Astrocyte (in vitro differentiated cells and primary cell): Measurements from ENCODE around the gene CPNE2. TPM values are rescaled to one million over a fixed set of nuclear protein-coding genes. Genes with fewer than 3 reads are reported as not detected.

Experiments
- DNase-seq: peaks from one replicate; pipeline ENCODE4 v3.0.0-alpha.2; 2010; ENCODE audit warnings: low read depth
- FAIRE-seq: peaks from 2 replicates; lab custom pipeline; 2011; peaks lifted over from hg19 to GRCh38; lab: Jason Lieb, UNC
- H2AFZ ChIP-seq: 2 replicates; pipeline ENCODE4 v1.6.0; 2012; ENCODE audit warnings: low read depth, low read length, inconsistent platforms
- H3K27ac ChIP-seq: 2 replicates; pipeline ENCODE4 v1.5.1; 2011; ENCODE audit warnings: low read depth, low read length, inconsistent platforms
- H3K27me3 ChIP-seq: 2 replicates; pipeline ENCODE4 v1.6.0; 2011; ENCODE audit warnings: low read length, inconsistent platforms; ENCODE audit not compliant: insufficient read depth
- H3K36me3 ChIP-seq: 2 replicates; pipeline ENCODE4 v1.5.1; 2011; ENCODE audit warnings: low read length, inconsistent platforms; ENCODE audit not compliant: insufficient read depth
- H3K4me1 ChIP-seq: 2 replicates; pipeline ENCODE4 v1.5.1; 2011; ENCODE audit warnings: low read length, inconsistent platforms; ENCODE audit not compliant: insufficient read depth
- H3K4me2 ChIP-seq: 2 replicates; pipeline ENCODE4 v1.6.0; 2012; ENCODE audit warnings: low read length, inconsistent platforms
- H3K4me3 ChIP-seq: 2 replicates; pipeline ENCODE4 v1.5.1; 2011; ENCODE audit warnings: low read depth, mild to moderate bottlenecking, low read length, inconsistent platforms; ENCODE audit not compliant: insufficient read depth
- H3K79me2 ChIP-seq: 2 replicates; pipeline ENCODE4 v1.6.0; 2012; ENCODE audit warnings: mild to moderate bottlenecking, low read length, inconsistent platforms; ENCODE audit not compliant: insufficient read depth
- H3K9ac ChIP-seq: 2 replicates; pipeline ENCODE4 v1.6.0; 2012; ENCODE audit warnings: mild to moderate bottlenecking, low read length, inconsistent platforms
- H3K9me3 ChIP-seq: 2 replicates; pipeline ENCODE4 v1.5.1; 2012; ENCODE audit warnings: low read depth, mild to moderate bottlenecking, low read length, inconsistent platforms; ENCODE audit not compliant: insufficient read depth
- H4K20me1 ChIP-seq: 2 replicates; pipeline ENCODE4 v1.6.0; 2012; ENCODE audit warnings: low read length, inconsistent platforms; ENCODE audit not compliant: insufficient read depth
- H3K27ac Mint-ChIP-seq: one replicate; pipeline ENCODE4 v1.8.0; 2021; ENCODE audit warnings: mild to moderate bottlenecking, mixed read lengths; ENCODE audit not compliant: unreplicated experiment
- H3K27me3 Mint-ChIP-seq: one replicate; pipeline ENCODE4 v1.8.0; 2021; ENCODE audit warnings: low read depth, mixed read lengths; ENCODE audit not compliant: unreplicated experiment
- H3K36me3 Mint-ChIP-seq: one replicate; pipeline ENCODE4 v1.8.0; 2021; ENCODE audit warnings: low read depth, mixed read lengths; ENCODE audit not compliant: unreplicated experiment
- H3K4me1 Mint-ChIP-seq: one replicate; pipeline ENCODE4 v1.8.0; 2021; ENCODE audit warnings: low read depth, mixed read lengths; ENCODE audit not compliant: unreplicated experiment
- H3K4me3 Mint-ChIP-seq: one replicate; pipeline ENCODE4 v1.8.0; 2021; ENCODE audit warnings: mild to moderate bottlenecking, moderate library complexity, mixed read lengths; ENCODE audit not compliant: unreplicated experiment
- H3K9me3 Mint-ChIP-seq: one replicate; pipeline ENCODE4 v1.8.0; 2021; ENCODE audit warnings: mild to moderate bottlenecking, mixed read lengths; ENCODE audit not compliant: unreplicated experiment
- EZH2 ChIP-seq: IDR thresholded peaks from 2 replicates; pipeline ENCODE4 v1.6.1; 2012; ENCODE audit warnings: mild to moderate bottlenecking, low read length, inconsistent platforms; ENCODE audit not compliant: insufficient read depth
- total RNA-seq: library from RNA; stranded (reverse); gene quantifications from 2 replicates; pipeline ENCODE4 v1.2.1, GENCODE V29; 2021
- TF ChIP-seq, protein P1 (sequence below): IDR thresholded peaks from 2 replicates; pipeline ENCODE4 v1.5.1; 2011; ENCODE audit warnings: low read depth, mild to moderate bottlenecking, inconsistent platforms, low read length, moderate library complexity; ENCODE audit not compliant: insufficient read depth

CPNE2 gene
- total RNA-seq, 1 donor from 2014 or later = 19.3 TPM

DNA sequence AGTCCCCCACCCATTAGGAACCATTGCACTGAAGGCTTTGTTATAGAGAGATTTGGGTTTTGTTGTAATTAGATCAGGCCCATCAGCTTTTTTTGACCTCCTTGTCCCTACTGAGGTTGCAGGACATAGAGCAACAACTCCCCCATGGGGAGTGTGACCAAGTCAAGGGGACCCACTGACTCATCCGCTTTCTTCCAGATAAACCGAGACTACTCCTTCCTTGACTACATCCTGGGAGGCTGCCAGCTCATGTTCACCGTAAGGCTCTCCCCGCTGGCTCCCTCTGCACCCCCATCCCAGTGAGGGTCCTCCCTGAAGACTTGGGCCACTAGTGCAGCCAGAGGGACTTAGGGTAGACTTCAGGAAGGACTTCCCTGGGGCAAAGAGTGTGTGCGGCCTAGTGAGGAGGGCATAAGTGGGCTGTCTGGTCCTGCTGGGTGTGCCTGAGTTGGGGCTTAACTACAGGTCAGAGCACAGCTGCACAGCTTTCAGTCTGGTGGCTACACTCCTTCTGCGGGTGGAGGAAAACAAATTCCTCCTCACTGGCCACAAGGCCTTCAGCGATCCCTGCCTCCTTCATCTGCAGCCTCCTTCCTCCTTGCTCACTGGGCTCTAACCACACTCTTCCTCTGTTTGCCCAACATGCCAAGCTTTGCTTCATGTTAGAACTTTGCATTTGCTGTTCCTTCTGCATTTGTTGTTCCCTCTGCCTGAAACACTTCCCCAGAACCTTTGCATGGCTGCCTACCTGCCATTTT is 31.0 kb downstream of the CPNE2 start:
- Histone ChIP-seq H3K4me3 (no peak overlapping the region), H3K27ac (no peak overlapping the region), H4K20me1 (no peaks in the 10 kb centered on the region), H3K79me2 (no peaks in the 10 kb centered on the region), H2AFZ (no peak overlapping the region), H3K9me3 (no peaks in the 10 kb centered on the region), H3K27me3 (no peaks in the 10 kb centered on the region), H3K4me1 (no peaks in the 10 kb centered on the region), H3K4me2 (no peak overlapping the region), H3K36me3 (peaks cover 2% of the 10 kb centered on the region), H3K9ac (no peak overlapping the region)
- Mint-ChIP-seq H3K9me3 (no peaks in the 10 kb centered on the region), H3K4me1 (peaks cover 6% of the 10 kb centered on the region), H3K4me3 (no peak overlapping the region), H3K36me3 (peaks cover 10% of the 10 kb centered on the region), H3K27me3 (no peaks in the 10 kb centered on the region), H3K27ac (no peak overlapping the region)
- FAIRE-seq (no peak), DNase-seq (no peak)
- TF ChIP-seq, protein P1, sequence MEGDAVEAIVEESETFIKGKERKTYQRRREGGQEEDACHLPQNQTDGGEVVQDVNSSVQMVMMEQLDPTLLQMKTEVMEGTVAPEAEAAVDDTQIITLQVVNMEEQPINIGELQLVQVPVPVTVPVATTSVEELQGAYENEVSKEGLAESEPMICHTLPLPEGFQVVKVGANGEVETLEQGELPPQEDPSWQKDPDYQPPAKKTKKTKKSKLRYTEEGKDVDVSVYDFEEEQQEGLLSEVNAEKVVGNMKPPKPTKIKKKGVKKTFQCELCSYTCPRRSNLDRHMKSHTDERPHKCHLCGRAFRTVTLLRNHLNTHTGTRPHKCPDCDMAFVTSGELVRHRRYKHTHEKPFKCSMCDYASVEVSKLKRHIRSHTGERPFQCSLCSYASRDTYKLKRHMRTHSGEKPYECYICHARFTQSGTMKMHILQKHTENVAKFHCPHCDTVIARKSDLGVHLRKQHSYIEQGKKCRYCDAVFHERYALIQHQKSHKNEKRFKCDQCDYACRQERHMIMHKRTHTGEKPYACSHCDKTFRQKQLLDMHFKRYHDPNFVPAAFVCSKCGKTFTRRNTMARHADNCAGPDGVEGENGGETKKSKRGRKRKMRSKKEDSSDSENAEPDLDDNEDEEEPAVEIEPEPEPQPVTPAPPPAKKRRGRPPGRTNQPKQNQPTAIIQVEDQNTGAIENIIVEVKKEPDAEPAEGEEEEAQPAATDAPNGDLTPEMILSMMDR = no peak
- TF ChIP-seq EZH2 = no peak

DNA sequence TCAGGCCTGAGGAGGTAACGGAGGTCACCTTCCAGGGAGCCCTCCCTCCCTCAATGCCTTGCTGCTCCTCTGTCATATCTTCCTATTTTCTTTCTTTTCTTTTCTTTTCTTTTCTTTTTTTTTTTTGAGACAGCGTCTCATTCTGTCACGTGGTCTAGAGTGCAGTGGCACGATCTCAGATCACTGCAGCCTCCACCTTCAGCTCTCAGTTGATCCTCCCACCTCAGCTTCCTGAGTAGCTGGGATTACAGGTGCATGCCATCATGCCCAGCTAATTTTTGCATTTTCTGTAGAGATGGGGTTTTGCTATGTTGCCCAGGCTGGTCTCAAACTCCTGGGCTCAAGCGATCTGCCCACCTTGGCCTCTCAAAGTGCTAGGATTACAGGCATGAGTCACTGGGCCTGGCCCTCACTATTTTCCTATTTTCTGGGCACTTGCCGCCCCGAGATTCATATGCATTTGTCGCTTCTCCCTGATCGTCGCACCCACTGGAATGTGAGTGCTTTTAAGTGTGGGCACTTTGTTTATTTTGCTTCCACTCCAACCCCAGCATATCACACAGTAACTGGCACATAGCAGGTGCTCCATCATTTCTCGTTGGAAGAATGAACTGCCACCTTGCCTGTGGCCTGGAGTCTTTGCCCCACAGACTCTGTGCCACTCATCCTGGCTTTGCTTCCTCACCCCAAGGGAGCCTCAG is 31.7 kb downstream of the CPNE2 start:
- H3K27me3 ChIP-seq = no peaks in the 10 kb centered on the region
- peaks cover 2% of the 10 kb centered on the region for H3K36me3 ChIP-seq
- Mint-ChIP-seq H3K36me3 (peaks cover 12% of the 10 kb centered on the region), H3K4me1 (peaks cover 4% of the 10 kb centered on the region), H3K9me3 (no peaks in the 10 kb centered on the region), H3K4me3 (no peak overlapping the region), H3K27me3 (no peaks in the 10 kb centered on the region), H3K27ac (no peak overlapping the region)
- H3K79me2 ChIP-seq = no peaks in the 10 kb centered on the region
- no peak overlapping the region for H3K9ac ChIP-seq
- H3K9me3 ChIP-seq = no peaks in the 10 kb centered on the region
- DNase-seq (no peak), FAIRE-seq (no peak)
- H3K4me2 ChIP-seq = no peak overlapping the region
- H3K4me3 ChIP-seq = no peak overlapping the region
- no peak overlapping the region for H3K27ac ChIP-seq
- no peaks in the 10 kb centered on the region for H3K4me1 ChIP-seq
- TF ChIP-seq EZH2 = no peak
- TF ChIP-seq, protein P1 = no peak
- no peak overlapping the region for H2AFZ ChIP-seq
- no peaks in the 10 kb centered on the region for H4K20me1 ChIP-seq
